ENCODE data around the gene RPTOR. TPM values are rescaled to one million over a fixed set of nuclear protein-coding genes. Genes with fewer than 3 reads are reported as not detected.

The RPTOR gene
- total RNA-seq, 1 donor from 2014 or later = 19.6 TPM

DNA sequence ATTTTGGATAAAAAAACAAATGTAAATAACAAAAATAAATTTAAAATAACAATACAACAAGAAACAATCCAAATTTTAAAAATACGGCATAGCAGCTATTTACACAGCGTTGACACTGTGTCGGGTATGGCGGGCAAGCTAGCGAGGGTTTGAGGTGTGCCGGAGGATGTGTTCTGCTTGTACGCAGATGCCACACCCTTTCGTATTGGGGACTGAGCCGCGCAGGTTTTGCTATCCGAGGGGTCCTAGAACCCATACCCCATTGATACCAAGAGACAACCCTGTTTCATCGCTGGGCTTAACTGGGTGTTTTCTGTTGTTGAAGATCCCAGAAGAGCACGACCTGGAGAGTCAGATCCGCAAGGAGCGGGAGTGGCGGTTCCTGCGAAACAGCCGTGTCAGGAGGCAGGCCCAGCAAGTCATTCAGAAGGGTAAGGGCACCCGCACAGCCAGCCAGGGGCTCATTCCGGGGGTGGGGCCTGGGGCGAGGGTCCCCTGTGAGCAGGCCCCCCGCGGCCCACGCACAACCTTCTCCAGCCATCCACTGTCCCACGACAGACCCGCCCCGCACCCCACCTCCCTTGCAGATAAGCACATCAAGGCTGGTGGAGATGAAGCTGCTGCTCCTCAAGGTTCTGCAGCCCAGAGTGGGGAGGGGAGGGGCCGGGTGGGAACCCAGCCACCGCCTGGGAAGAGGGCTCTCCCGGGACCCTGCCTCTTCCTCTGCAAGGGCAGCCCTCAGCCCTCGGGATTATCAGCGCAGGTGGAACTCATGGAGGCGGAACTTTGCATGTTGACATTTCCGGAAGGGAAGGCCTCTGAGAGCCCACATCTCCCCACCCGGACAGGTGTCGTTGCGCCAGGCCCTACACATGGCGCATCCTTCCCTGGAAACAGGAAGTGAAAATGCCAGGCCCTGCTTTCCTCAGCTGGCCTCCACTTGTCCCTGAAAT is 395.8 kb downstream of the RPTOR start:
- no peak for DNase-seq (ENCODE audit: low read depth, low spot score)

DNA sequence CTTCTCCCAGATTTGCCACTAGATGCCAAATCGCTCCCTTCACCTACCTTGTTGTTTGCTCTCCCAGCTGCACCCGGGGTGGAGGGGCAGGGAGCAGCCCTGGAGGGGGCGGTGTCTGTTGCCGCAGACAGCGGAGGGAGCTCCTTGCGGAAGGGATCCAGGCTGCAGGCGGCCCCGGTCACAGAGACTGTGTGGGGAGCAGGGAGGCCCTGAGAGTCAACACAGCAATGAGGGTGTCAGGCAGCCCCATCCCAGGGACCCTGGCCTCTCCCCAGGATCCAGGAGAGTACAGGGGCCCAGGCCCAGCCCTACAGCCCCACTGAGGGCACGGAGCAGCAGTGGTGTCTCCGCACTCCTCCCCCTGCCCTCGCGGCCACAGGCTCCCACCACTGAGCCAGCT is 396.5 kb downstream of the RPTOR start:
- DNase-seq (ENCODE audit: low read depth, low spot score) = no peak

DNA sequence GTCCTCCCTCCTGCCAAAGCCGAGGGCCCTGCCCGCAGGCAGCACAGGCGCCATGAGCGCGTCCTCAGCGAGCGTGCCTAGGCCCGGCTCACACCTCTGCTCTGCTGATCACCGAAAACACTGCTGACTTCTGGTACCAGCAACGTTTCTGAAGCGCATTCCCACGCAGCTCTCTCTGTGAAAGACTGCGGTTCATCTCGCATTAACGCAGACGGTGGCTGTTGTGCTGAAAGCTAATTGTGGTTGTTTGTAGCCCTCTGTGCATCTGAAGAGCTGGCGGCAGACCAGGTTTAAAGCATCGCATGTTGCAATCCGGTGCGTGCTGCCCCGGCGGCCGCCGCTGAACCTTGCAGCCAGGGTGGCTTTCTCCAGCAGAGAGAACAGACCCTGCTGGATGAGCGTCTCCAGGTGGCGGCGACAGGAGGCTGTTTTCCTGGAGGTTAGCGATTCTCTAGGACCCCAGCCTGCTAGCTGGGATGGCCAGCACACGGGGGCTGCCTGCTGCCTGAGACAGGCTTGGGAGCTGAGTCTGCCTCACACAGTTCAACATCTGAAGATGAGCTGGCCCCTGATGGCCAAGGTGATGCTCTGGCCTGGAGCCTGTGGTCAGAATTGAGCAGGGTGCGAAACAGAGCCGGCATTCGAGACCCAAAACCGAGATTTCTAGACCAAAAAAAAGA is 397.2 kb downstream of the RPTOR start:
- no peak for DNase-seq (ENCODE audit: low read depth, low spot score)

DNA sequence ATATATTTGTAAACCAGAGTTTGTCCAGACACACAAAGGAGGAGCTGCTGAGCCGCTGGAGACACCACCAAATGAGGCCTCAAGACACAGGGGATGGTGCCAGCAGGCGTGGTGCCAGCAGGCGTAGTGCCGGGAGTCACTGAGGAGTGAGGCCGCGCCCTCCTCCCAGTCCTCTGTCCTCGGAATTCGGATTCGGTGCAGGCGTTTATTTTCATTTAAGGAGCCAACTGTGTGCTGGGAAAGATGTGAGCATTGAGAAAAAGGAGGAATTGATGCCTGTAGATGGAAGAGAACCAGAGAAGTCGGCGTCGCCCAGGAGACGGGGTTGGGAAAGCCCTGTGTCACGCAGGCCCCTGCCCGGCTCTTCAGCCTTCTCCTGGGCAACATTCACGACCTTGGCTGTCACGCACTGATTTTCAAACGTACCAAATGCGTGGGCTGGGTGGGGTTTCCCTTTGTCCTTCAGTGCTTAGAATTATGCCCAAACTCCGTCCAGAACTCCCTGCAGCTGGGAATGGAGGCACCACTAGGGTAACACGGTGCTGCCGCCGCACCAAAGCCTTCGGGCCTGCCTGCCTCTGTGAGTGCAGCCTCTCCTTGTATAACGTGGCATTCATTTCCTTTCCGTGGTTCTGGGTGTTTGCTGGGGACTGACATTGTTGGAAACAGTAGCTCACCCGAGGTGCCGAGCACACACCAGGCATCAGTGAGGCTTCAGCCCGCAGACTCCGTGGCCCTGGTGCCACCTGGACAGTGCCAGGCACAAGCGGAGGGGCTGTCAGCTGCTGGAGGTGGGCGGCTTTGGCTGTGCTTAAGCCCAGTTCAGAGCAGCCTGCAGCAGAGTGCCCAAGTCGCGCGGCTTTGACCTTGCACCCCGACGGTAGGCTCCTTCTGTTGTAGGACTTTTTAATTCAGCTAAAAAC is 398.0 kb downstream of the RPTOR start:
- DNase-seq (ENCODE audit: low read depth, low spot score) = no peak

DNA sequence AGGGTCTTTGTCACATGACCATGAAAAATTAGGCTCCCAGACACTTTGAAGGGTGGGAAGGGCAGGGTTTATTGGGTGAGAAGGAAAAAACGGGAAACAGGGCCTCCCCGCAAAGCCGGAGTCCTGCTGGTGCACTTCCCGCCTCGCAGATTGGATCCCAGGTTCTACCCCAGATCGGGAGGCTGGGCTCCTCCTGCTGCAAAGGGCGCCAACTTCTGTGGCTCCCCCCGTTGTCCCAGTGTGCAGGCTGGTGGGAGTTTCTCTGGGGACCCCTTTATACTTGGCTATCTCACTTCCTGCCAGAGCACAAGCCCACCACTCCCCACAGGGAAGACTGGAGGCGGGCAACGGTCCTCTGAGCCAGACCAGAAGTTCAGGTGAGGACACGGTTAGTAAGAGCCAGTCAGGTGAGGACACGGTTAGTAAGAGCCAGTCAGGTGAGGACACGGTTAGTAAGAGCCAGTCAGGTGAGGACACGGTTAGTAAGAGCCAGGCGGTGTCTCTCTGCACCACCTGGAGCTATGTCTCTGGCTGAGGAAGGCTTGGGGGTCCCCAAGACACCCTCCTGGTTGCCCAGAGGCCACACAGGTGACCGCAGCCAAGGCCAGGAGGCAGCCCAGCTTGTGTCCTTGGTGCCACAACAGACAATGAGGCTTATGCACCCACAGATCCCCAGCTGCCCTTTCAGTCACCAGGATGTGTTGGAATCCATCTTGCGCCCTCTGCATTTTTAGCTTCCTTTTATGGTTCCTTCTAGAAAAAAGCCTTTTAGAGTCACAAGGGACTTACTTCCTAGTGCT is 398.9 kb downstream of the RPTOR start:
- no peak for DNase-seq (ENCODE audit: low read depth, low spot score)

DNA sequence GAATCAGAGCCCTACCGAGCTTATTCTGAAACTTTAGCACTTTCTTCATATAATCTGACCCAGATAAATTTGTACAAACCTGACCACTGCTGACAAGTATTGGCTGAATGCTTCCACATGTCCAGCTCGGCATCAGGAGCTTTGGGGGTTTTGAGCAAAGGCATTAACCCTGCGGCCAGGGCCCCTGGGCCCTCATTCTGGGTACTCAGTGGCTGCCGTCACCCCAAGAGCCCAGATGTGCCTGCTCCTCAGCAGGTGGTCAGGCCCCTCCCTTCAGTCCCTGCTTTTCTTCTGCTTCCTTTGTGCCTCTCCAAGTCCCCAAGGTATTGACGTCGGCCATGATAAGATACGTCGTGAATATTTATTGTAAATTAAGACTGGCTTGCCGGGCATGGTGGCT is 399.7 kb downstream of the RPTOR start:
- no peak for DNase-seq (ENCODE audit: low read depth, low spot score)

DNA sequence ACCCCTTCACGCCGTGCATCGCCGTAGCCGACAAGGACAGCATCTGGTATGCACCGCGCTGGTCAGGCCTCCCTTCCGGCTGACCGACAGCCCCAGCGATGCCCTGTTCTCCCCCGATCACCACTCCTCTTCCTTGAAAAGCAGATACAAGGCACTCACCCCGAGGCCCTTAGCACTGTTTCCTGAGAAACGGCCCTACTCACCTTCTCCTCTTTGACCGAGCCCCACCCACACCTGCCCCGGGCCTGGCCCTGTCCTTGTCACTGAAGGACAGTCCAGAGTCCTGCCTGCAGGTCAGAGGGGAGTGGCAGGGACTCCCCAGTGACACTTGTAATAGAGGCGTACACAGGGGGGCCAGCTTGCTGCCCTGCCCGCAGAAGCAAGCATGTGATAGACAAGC is 401.1 kb downstream of the RPTOR start:
- DNase-seq (ENCODE audit: low read depth, low spot score) = no peak

DNA sequence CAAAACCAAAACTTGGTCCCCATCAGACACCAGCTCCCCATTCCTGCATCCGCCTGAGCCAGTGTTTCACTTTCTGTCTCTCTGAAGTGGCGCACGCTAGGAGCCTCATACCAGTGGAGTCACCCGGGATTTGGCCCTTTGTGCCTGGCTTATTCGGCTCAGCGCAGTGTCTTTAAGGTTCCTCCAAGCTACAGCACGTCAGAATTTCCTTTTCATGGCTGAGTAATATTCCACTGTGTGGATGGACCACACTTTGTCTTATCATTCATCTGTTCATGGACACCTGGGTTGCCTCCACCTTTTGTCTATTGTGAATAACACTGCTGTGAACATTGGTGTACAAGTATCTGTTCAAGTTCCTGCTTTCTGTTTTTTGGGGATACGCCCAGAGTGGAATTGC is 401.8 kb downstream of the RPTOR start:
- DNase-seq (ENCODE audit: low read depth, low spot score) = no peak

DNA sequence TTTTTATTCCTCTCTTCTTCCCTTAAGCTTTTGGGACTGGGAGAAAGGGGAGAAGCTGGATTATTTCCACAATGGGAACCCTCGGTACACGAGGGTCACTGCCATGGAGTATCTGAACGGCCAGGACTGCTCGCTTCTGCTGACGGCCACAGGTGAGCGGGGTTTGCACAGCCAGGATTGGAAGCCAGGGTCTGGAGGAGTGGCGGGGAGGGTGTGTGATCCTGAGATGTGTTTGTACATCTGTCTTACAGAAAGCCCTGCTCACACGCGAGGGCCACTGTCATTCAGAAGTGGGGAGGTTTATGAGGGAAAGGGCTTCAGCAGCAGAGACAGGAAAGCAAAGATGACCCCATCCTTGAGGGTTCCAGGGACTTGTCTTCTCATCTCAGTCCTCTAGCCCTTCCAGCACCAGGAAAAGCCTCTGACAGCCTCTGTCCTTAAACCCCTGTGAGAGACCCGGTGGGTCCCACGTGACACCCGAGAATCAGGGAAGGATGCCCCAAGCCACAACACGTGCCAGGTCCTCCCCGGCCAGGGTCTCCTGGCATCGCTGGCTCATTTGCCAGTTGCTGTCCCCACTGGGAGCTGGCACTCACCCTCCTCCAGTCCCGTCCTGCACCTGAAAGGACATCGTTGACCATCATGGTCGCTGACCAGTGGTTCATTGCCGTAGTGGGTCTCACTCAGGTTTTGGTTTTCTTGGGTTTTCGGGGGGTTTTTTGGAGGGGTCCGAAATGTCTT is 402.7 kb downstream of the RPTOR start:
- DNase-seq (ENCODE audit: low read depth, low spot score) = no peak

DNA sequence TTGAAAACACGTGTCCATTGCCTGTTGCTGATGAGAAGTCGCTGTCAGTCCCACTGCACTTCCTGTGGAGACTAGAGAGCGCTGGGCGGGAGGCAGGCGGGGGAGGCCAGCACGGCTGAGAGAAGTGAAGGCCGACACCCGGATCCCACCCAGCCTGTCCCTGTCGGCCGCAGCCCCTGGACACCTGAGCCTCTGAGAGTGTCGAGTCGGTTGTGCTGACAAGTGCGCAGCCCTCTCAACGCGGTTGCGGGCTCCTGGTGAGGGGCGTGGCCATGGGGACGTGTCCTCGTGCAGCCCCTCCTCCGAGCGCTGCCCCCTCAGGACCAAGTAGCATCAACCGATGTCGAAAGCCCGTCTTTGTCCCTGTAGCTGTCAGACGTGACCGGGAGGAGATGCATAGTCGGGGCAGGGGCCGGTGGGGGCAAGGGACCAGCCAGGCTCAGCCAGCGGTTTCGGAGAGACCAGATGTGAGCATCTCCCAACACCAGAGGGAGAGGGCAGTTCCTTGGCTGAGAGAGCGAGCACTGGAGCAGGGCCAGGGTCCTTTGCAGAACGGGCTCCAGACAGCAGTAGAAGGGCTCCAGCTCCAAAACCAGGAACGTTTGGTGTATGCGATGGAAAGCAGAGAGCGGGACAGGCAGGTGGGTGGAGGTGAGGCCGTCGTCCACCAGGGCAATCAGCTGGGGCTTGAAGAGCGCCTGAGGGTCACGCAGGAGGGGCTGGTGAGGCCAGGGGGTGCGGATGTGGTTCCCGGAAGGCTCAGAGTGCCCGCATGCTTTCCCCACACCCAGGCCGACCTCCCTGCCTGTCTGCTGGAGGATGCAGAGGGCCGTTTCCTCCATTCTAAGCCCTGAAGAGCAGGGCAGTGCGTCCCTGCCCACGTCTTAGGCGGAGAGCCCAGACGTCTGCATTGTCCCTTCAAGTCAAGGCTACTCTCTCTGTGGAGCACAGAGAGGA is 403.7 kb downstream of the RPTOR start:
- DNase-seq (ENCODE audit: low read depth, low spot score) = no peak

DNA sequence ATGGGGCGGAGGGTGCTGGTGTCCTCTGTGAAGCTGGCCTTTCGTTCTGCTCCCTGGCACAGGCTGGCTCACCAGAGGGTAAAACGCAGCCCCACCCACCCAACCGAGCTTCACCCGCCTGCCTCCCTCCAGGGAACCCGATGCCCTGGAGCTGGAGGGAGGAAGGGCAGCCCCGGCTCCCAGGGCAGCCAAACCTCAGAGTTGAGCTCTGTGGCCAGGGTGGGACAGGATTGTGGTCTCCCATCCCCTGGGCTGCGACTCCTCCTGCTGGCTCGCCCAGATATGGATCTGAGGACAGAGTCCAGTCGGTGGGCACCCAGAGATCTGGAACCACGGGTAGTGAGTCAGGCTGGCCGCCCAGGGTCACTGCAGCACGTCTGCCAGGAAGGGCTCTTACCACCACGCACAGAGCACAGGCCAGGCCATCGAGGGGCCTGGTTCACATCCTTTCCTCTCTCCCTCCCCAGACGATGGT is 404.4 kb downstream of the RPTOR start:
- DNase-seq (ENCODE audit: low read depth, low spot score) = no peak

DNA sequence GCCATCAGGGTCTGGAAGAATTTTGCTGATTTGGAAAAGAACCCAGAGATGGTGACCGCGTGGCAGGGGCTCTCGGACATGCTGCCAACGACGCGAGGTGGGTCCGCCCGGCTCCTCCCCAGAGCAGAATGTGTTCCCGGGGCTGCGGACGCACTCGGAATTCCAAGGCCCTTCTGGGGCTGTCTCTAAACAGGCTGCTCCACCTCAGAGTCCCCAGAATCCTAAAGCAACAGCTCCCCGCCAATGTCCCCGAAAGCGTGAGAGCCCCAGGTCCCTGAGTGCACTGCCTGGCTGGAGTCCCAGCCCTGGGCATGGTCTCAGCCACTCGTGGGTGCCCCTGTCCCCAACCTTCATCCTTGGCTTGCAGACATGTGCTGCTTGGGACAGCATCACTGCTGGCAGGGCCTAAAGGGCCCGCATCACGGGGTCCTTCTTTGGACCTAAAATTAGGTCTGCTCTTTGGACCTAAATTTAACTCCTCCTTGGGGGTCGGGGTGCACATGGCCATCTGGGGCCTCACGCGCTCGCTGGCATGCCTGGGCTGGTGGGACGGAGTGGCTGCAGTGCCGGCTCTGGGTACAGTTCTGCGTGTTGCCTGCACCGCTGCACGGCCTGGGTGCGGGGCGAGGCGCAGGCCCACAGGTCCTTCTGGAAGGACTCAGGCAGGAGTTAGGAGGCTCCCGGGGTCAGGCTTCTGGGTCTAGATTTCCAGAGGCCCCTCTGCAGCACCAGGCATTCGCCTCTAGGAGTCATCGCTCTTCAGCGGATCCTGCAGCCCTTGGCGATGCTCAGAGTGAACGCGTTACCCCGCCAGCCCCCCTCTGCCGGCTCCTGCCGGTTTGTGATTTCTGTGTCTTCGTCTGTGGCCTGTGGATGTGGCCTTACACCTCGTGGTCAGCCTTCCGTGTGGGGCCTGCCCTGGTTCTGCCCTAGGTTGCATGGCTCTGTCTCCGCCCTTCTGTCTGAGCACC is 405.1 kb downstream of the RPTOR start:
- no peak for DNase-seq (ENCODE audit: low read depth, low spot score)

DNA sequence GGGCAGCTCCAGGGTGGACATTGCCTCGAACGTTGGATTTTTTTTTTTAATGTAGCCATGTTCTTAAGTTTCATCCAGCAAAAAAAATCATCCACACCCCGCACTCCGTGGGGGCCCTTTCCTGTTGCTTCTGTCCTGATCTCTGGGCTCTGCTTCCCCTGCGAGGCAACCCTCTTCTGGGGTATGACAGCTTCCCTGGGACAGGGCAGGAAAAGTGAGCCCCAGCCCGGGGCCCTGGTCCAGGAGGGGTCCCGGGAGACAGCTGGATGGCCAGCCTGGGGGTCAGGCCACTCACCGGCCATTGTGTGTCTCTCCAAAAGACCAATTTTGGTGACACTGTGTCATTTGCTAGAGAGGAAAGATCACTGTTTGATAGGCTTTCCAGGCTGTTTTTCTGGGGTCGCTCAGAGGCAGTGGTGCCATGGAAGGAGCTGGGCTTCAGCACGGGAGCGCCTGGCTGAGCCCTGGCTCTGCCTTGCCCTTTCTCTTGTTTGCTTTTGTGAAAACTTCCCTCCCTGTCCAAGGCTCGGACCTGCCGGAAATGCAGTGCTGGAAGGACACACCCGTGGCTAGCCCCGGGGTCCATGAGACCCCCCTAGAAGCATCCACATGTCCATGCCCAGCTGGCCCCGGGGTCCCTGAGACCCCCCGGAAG is 406.0 kb downstream of the RPTOR start:
- DNase-seq (ENCODE audit: low read depth, low spot score) = no peak

DNA sequence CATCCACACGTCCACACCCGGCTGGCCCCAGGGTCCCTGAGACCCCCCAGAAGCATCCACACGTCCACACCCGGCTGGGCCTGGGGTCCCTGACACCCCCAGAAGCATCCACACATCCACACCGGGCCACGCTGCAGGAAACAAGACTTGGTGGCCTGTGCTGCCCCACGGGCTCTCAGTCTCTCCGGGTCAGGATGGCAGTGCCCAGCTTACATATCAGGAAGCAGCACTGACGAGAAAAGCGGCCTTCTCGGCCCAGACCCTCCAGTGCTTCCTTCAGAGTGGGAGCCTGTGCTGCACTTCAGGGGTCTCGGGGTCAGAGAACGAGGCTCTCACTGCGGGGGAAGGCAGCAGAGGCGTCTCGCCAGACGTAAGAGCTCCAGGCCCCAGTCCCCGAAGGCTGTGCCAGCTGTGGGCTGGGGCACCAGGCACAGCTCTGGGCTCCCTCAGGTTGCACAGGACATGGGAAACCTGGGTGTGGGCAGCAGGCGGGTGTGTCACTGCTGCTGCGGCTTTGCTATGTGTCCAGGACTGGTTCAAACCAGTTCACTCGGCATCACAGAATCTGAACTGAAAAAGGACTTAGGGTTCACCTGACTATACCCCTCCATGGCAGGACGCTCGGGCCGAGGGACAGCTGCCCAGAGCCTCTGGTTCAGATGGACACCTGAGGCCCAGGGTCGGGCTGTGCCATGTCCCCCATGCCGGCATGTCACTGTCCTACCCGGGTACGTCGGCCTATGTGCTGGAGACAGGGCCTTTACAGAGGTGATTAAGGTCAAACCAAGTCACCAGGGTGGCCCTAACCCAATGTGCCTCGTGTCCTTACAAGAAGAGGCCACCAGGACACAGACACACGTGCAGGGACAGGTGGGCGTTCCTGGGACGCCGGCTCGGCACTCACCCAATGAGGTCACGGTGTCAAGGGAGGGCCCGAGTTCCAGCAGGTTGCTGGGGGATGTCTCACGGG is 406.8 kb downstream of the RPTOR start:
- DNase-seq (ENCODE audit: low read depth, low spot score) = no peak

DNA sequence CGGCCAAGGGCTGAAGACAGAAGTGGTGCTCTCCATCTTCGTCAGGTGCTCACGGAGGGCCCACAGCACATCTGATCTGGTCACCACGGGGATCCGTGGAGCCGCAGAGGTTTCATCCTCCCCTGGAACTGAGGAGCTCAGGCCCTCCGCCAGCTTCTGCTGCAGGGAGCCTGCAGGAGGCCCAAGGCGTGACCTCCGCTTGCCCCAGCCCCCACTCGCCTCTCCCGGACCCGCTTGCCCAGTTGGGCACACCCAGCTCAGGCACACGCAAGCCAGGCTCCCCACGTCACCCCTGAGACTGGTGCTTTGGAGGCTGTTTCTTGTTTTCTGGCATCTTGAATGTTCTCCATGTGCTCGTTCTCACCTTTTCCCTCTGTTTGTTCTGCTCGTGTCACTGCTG is 407.7 kb downstream of the RPTOR start:
- no peak for DNase-seq (ENCODE audit: low read depth, low spot score)
